HepG2 (cell line): Measurements from ENCODE around the gene MYL6. TPM values are rescaled to one million over a fixed set of nuclear protein-coding genes. Genes with fewer than 3 reads are reported as not detected.
A peak's percentile ranks its signal among the peaks of the same experiment; 100 is the strongest.

Experiments used
- ATF4 ChIP-seq, 2 experiments: fragments of 450-650 bp in 1 of 2; sonication (generic) in 1 of 2; formaldehyde crosslinking; IDR thresholded peaks; 2 replicates each; pipeline versions ENCODE4 v1.5.0 to v1.8.0; 2020 to 2022; ENCODE audit warnings: mild to moderate bottlenecking in 1 of 2, missing genetic modification reagents in 1 of 2
- CHD2 ChIP-seq: IDR thresholded peaks from 2 replicates; pipeline ENCODE4 v1.6.1; 2011; ENCODE audit warnings: low read depth, low read length, improper control_type of control experiment
- ELK4 ChIP-seq: sonication (generic); formaldehyde crosslinking; IDR thresholded peaks from 2 replicates; pipeline ENCODE4 v1.9.0; 2021; ENCODE audit warnings: missing genetic modification reagents, borderline replicate concordance
- ESRRA ChIP-seq: sonication (generic); formaldehyde crosslinking; IDR thresholded peaks from 2 replicates; pipeline ENCODE4 v1.5.1; 2020; ENCODE audit warnings: mild to moderate bottlenecking, low read depth, missing genetic modification reagents
- GZF1 ChIP-seq: sonication (generic); formaldehyde crosslinking; IDR thresholded peaks from 2 replicates; pipeline ENCODE4 v1.5.1; 2020; ENCODE audit warnings: mild to moderate bottlenecking, missing genetic modification reagents
- ISL2 ChIP-seq: sonication (generic); formaldehyde crosslinking; IDR thresholded peaks from 2 replicates; pipeline ENCODE4 v1.5.0; 2020; ENCODE audit warnings: missing genetic modification reagents
- LCORL ChIP-seq, 2 experiments: fragments of 450-650 bp in 1 of 2; sonication (generic) in 1 of 2; formaldehyde crosslinking in 1 of 2; IDR thresholded peaks; 2 replicates each; pipeline versions ENCODE4 v1.5.0 to v1.6.1; 2017 to 2020; ENCODE audit warnings: antibody characterized with exemption in 1 of 2, missing genetic modification reagents in 1 of 2
- MED8 ChIP-seq: sonication (generic); formaldehyde crosslinking; IDR thresholded peaks from 2 replicates; pipeline ENCODE4 v1.8.1; 2023; ENCODE audit warnings: mild to moderate bottlenecking, missing genetic modification reagents; ENCODE audit not compliant: insufficient replicate concordance
- MYNN ChIP-seq: sonication (generic); formaldehyde crosslinking; IDR thresholded peaks from 2 replicates; pipeline ENCODE4 v1.4.0; 2020; ENCODE audit warnings: mild to moderate bottlenecking, low read depth, missing genetic modification reagents
- NONO ChIP-seq, 2 experiments: fragments of 450-650 bp in 1 of 2; sonication (generic) in 1 of 2; formaldehyde crosslinking in 1 of 2; IDR thresholded peaks in 1 of 2; conservative IDR thresholded peaks in 1 of 2; 2 replicates each; pipeline versions ENCODE4 v1.6.1 to v1.8.0; 2017 to 2022; ENCODE audit warnings: mild to moderate bottlenecking in 1 of 2, missing genetic modification reagents in 1 of 2, moderate library complexity in 1 of 2
- PHF8 ChIP-seq: sonication (generic); formaldehyde crosslinking; IDR thresholded peaks from 2 replicates; pipeline ENCODE4 v1.5.0; 2020; ENCODE audit warnings: missing genetic modification reagents
- PITX1 ChIP-seq: sonication (generic); formaldehyde crosslinking; IDR thresholded peaks from 2 replicates; pipeline ENCODE4 v1.5.1; 2020; ENCODE audit warnings: mild to moderate bottlenecking, missing genetic modification reagents
- PRMT3 ChIP-seq: sonication (generic); formaldehyde crosslinking; IDR thresholded peaks from 2 replicates; pipeline ENCODE4 v1.8.1; 2022; ENCODE audit warnings: low read depth, mild to moderate bottlenecking, moderate library complexity, missing genetic modification reagents, borderline replicate concordance
- SRF ChIP-seq: IDR thresholded peaks from 2 replicates; pipeline ENCODE4 v1.6.1; 2011; ENCODE audit warnings: mild to moderate bottlenecking, low read depth, low read length, moderate library complexity
- STAT6 ChIP-seq: sonication (generic); formaldehyde crosslinking; IDR thresholded peaks from 2 replicates; pipeline ENCODE4 v1.4.0; 2020; ENCODE audit warnings: missing genetic modification reagents, mild to moderate bottlenecking, borderline replicate concordance
- ZFP1 ChIP-seq: IDR thresholded peaks from 2 replicates; pipeline ENCODE4 v1.6.1; 2016
- ZFP62 ChIP-seq: sonication (generic); formaldehyde crosslinking; IDR thresholded peaks from 2 replicates; pipeline ENCODE4 v1.4.0; 2020; ENCODE audit warnings: missing genetic modification reagents
- ZNF143 ChIP-seq: sonication (generic); formaldehyde crosslinking; IDR thresholded peaks from 2 replicates; pipeline ENCODE4 v1.4.0; 2020; ENCODE audit warnings: missing genetic modification reagents
- ZNF17 ChIP-seq: sonication (generic); formaldehyde crosslinking; IDR thresholded peaks from 2 replicates; pipeline ENCODE4 v1.5.0; 2020; ENCODE audit warnings: mild to moderate bottlenecking, missing genetic modification reagents
- ZNF264 ChIP-seq: sonication (generic); formaldehyde crosslinking; IDR thresholded peaks from 2 replicates; pipeline ENCODE4 v1.4.0; 2020; ENCODE audit warnings: missing genetic modification reagents
- ZNF33B ChIP-seq: sonication (generic); formaldehyde crosslinking; IDR thresholded peaks from 2 replicates; pipeline ENCODE4 v1.5.1; 2020; ENCODE audit warnings: mild to moderate bottlenecking, missing genetic modification reagents
- ZNF713 ChIP-seq: sonication (generic); formaldehyde crosslinking; IDR thresholded peaks from 2 replicates; pipeline ENCODE4 v1.4.0; 2020; ENCODE audit warnings: mild to moderate bottlenecking, missing genetic modification reagents
- ZSCAN9 ChIP-seq: IDR thresholded peaks from 2 replicates; pipeline ENCODE4 v1.6.1; 2016; ENCODE audit warnings: borderline replicate concordance
- polyA plus RNA-seq, 8 experiments: library from polyadenylated mRNA; depleted of rRNA in 3 of 8; stranded (reverse) in 7 of 8; unstranded in 1 of 8; fragments of >200 nt; fragmentation: Illumina TruSeq in 4 of 8; extraction: Trizol in 4 of 8; gene quantifications; 2 replicates each; pipeline versions ENCODE4 v1.2.1 to v1.2.3, GENCODE V29; 2011 to 2016; ENCODE audit warnings: low read depth in 4 of 8, missing spikeins in 1 of 8, mixed read lengths in 1 of 8; ENCODE audit not compliant: insufficient read depth in 1 of 8
- total RNA-seq, 5 experiments: library from RNA; depleted of rRNA; stranded (reverse); fragments of >200 nt; fragmentation: Illumina TruSeq; extraction: Trizol; gene quantifications; 2 replicates each; pipeline ENCODE4 v1.2.3, GENCODE V29; 2016; ENCODE audit warnings: low read depth in 1 of 5
- TF ChIP-seq, protein P1 (sequence below): sonication (generic); formaldehyde crosslinking; IDR thresholded peaks from 2 replicates; pipeline ENCODE4 v1.5.0; 2020; ENCODE audit warnings: missing genetic modification reagents, mild to moderate bottlenecking, borderline replicate concordance

Gene MYL6
- total and polyA plus RNA-seq, 2 of the 13 experiments (the other 11 are each of a cell fraction or from before 2014, with no cell fraction given) = 1,127 to 1,192 TPM

DNA sequence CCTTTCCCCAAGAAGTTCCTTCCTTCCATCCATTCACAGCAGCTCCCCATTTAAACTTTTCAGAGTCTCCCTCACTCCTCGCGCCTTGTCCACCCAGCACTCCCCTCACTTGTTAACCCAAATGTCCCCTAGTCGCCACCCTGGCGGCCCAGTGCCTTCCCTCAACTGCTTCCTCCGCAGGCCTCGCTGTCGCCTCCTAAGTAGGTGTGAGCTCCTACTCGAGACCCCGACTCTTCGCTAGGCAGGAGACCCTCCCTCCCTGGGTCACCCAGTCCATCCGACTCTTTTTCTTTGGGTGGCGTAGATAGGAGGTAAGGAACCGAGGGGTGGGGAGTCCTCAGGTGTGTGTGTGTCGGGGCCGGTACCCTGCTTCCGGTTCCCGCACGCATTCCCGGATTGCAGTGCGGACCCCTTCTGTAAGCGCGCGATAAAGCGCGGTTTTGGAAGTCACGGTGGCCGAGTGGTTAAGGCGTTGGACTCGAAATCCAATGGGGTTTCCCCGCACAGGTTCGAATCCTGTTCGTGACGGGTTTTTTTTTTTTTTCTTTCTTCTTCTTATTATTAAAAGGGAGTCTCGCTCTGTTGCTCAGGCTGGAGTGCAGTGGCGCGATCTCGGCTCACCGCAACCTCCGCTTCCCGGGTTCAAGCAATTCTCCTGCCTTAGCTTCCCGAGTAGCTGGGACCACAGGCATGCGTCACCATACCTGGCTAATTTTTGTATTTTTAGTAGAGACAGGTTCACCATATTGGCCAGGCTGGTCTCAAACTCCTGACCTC, 31.9 kb downstream of the MYL6 start (continued):
- TF ChIP-seq ZNF264 (CRISPR knock-in tag) (peak; percentile 55), ZFP62 (CRISPR knock-in tag) (no peak), MED8 (CRISPR knock-in tag) (peak; percentile 27), LCORL (IDR thresholded peaks at IDR 0.05) (no peak), LCORL (CRISPR knock-in tag; IDR thresholded peaks at IDR 0.05) (no peak; the same call in 1 of the 2 replicates), ESRRA (CRISPR knock-in tag) (0 out of 2 replicates have a peak, but pooled peaks have one; percentile 26), PITX1 (CRISPR knock-in tag) (peak; percentile 56; the same call in 1 of the 2 replicates), SRF (no peak), ZNF713 (CRISPR knock-in tag) (0 out of 2 replicates have a peak, but pooled peaks have one; percentile 9), ISL2 (peak; percentile 54; the same call in 1 of the 2 replicates), PRMT3 (CRISPR knock-in tag) (no peak), ZNF143 (peak; percentile 30; the same call in 1 of the 2 replicates), ZNF17 (CRISPR knock-in tag) (no peak), ATF4 (CRISPR knock-in tag; IDR thresholded peaks at IDR 0.05) (0 out of 4 replicates have a peak, but pooled peaks of 1 of the 2 experiments have one; percentile 20), ELK4 (CRISPR knock-in tag) (no peak), NONO (IDR thresholded peaks at IDR 0.05) (no peak), NONO (CRISPR knock-in tag; conservative IDR thresholded peaks at IDR 0.05) (peak; percentile 47; the same call in 1 of the 2 replicates), GZF1 (CRISPR knock-in tag) (peak; percentile 27; the same call in 1 of the 2 replicates), STAT6 (CRISPR knock-in tag) (0 out of 2 replicates have a peak, but pooled peaks have one; percentile 70), PHF8 (peak; percentile 80), ZFP1 (CRISPR knock-in tag) (peak; percentile 36; the same call in 1 of the 2 replicates), MYNN (peak; percentile 29; the same call in 1 of the 2 replicates), ZNF33B (CRISPR knock-in tag) (0 out of 2 replicates have a peak, but pooled peaks have one; percentile 18), CHD2 (peak; percentile 59; the same call in 1 of the 2 replicates), ZSCAN9 (CRISPR knock-in tag) (peak; percentile 82; the same call in 1 of the 2 replicates)
- TF ChIP-seq, protein P1, sequence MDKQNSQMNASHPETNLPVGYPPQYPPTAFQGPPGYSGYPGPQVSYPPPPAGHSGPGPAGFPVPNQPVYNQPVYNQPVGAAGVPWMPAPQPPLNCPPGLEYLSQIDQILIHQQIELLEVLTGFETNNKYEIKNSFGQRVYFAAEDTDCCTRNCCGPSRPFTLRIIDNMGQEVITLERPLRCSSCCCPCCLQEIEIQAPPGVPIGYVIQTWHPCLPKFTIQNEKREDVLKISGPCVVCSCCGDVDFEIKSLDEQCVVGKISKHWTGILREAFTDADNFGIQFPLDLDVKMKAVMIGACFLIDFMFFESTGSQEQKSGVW = no peak
